PFSK-1 (cell line): ENCODE results near the gene GRAMD1B.

ENCODE experiments used
- FOXP2 ChIP-seq: optimal IDR thresholded peaks from 2 replicates; pipeline ENCODE3; 2011; ENCODE audit warnings: borderline replicate concordance, control low read depth, inconsistent platforms; ENCODE audit not compliant: insufficient read depth; ENCODE audit errors: extremely low read length, extremely low read depth
- POLR2AphosphoS5 ChIP-seq: IDR thresholded peaks from 2 replicates; pipeline ENCODE4 v1.6.1; 2012; ENCODE audit warnings: low read depth, mild to moderate bottlenecking, control low read depth, low read length, moderate library complexity
- SIN3A ChIP-seq: IDR thresholded peaks from 2 replicates; pipeline ENCODE4 v1.6.1; 2012; ENCODE audit warnings: mild to moderate bottlenecking, low read length, moderate library complexity, borderline replicate concordance; ENCODE audit not compliant: insufficient read depth
- TAF1 ChIP-seq: IDR thresholded peaks from 2 replicates; pipeline ENCODE4 v1.6.1; 2012; ENCODE audit warnings: low read length, control low read depth, borderline replicate concordance; ENCODE audit not compliant: insufficient read depth
- TF ChIP-seq, protein P1 (sequence below), 2 experiments: IDR thresholded peaks; 2 replicates each; pipeline versions ENCODE4 v1.6.1 to v1.8.0; 2011 to 2012; ENCODE audit warnings: low read depth in 2 of 2, low read length in 2 of 2, control low read depth in 1 of 2, inconsistent platforms in 1 of 2, mild to moderate bottlenecking in 1 of 2, moderate library complexity in 1 of 2; ENCODE audit not compliant: insufficient read depth in 1 of 2

DNA sequence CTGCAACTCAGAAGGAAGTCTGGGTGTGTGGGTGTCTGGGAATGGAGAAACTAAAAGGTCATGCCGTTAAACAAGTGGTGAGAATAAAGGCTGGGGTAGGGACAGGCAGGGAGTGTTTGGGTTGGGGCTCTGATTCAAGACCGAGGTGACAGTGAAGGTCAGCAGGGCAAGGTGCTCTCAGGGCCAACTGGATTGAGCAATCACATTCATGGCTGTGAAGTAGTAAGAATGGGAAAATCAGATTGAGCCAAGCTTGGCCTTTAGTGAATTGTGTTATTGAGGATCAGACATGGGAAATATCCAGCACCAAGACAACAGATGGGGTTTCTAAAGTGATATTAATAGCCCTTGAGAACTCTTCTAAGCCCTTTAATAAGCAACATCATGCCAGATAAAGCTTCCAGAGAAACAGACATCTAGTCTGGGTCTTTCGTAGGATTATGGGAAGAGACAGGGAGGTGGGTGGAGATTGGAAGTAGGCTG lies 200.1 kb downstream of the GRAMD1B start:
- TF ChIP-seq, protein P1, sequence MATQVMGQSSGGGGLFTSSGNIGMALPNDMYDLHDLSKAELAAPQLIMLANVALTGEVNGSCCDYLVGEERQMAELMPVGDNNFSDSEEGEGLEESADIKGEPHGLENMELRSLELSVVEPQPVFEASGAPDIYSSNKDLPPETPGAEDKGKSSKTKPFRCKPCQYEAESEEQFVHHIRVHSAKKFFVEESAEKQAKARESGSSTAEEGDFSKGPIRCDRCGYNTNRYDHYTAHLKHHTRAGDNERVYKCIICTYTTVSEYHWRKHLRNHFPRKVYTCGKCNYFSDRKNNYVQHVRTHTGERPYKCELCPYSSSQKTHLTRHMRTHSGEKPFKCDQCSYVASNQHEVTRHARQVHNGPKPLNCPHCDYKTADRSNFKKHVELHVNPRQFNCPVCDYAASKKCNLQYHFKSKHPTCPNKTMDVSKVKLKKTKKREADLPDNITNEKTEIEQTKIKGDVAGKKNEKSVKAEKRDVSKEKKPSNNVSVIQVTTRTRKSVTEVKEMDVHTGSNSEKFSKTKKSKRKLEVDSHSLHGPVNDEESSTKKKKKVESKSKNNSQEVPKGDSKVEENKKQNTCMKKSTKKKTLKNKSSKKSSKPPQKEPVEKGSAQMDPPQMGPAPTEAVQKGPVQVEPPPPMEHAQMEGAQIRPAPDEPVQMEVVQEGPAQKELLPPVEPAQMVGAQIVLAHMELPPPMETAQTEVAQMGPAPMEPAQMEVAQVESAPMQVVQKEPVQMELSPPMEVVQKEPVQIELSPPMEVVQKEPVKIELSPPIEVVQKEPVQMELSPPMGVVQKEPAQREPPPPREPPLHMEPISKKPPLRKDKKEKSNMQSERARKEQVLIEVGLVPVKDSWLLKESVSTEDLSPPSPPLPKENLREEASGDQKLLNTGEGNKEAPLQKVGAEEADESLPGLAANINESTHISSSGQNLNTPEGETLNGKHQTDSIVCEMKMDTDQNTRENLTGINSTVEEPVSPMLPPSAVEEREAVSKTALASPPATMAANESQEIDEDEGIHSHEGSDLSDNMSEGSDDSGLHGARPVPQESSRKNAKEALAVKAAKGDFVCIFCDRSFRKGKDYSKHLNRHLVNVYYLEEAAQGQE (IDR thresholded peaks at IDR 0.05; ENCODE audit: insufficient read depth in 1 of 2, low read depth in 2 of 2, low read length in 2 of 2), result no peak
- no peak for TF ChIP-seq TAF1
- no peak for TF ChIP-seq POLR2AphosphoS5
- TF ChIP-seq SIN3A, result no peak
- no peak for TF ChIP-seq FOXP2
